NB4 (cell line): ENCODE data around the gene RGS6.

Experiments
- DNase-seq: peaks from one replicate; pipeline ENCODE4 v3.0.0; 2010; ENCODE audit warnings: low read depth
- H3K4me3 ChIP-seq: one replicate; pipeline ENCODE4 v1.5.1; 2011; ENCODE audit warnings: mild to moderate bottlenecking, low read depth, low read length, moderate library complexity
- MAX ChIP-seq: IDR thresholded peaks from 2 replicates; pipeline ENCODE4 v1.6.1; 2011; ENCODE audit warnings: low read depth, low read length
- MYC ChIP-seq: IDR thresholded peaks from 2 replicates; pipeline ENCODE4 v1.6.1; 2011; ENCODE audit warnings: low read depth, low read length
- POLR2A ChIP-seq: IDR thresholded peaks from 2 replicates; pipeline ENCODE4 v1.6.1; 2011; ENCODE audit warnings: mild to moderate bottlenecking; ENCODE audit not compliant: insufficient read length; ENCODE audit errors: extremely low read depth
- TF ChIP-seq, protein P1 (sequence below): IDR thresholded peaks from one replicate; pipeline ENCODE4 v1.5.1; 2012; ENCODE audit warnings: low read depth, low read length

RGS6 gene

DNA sequence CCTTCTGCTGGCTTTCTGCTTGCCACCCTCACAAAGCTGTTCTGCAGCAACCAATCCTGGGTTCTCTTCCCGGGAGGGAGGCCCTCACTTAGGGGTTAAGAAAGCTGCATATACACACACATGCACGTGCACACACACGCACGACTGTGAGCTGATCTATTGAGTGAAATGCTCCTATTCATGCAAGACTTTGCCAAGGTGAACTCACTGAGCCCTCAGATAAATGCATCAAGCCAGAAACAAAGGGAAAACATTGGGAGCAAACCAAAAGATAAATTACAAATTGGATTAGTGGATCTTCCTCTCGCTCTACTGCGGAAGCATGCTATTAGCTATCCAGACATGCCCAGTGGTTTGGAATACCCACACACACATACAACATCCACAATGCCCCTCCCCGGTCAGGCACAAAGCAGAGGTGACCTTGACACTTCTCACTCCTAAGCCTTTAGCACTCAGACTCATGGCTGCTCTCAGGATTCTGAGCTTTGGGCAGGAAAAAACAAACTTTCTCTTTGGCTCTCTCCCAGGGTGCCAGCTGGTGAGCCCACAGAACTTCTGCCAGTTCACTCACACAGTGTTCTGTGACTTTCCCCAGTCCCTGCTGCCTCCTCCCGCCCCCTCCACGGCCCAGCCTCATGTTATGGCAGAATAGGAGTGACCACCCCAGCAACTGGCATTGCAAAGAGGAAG is 641.6 kb downstream of the RGS6 start:
- DNase-seq, result no peak
- no peak overlapping the region for H3K4me3 ChIP-seq
- TF ChIP-seq MAX, result no peak
- TF ChIP-seq MYC, result no peak
- TF ChIP-seq, protein P1, sequence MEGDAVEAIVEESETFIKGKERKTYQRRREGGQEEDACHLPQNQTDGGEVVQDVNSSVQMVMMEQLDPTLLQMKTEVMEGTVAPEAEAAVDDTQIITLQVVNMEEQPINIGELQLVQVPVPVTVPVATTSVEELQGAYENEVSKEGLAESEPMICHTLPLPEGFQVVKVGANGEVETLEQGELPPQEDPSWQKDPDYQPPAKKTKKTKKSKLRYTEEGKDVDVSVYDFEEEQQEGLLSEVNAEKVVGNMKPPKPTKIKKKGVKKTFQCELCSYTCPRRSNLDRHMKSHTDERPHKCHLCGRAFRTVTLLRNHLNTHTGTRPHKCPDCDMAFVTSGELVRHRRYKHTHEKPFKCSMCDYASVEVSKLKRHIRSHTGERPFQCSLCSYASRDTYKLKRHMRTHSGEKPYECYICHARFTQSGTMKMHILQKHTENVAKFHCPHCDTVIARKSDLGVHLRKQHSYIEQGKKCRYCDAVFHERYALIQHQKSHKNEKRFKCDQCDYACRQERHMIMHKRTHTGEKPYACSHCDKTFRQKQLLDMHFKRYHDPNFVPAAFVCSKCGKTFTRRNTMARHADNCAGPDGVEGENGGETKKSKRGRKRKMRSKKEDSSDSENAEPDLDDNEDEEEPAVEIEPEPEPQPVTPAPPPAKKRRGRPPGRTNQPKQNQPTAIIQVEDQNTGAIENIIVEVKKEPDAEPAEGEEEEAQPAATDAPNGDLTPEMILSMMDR, result no peak
- no peak for TF ChIP-seq POLR2A

GRCh38 chr14:72574715-72575114 is 642.5 kb downstream of the RGS6 start:
- no peak overlapping the region for H3K4me3 ChIP-seq
- TF ChIP-seq POLR2A (no peak), MAX (no peak), MYC (no peak)
- TF ChIP-seq, protein P1, result no peak
- no peak for DNase-seq

GRCh38 chr14:72576258-72576657 is 644.0 kb downstream of the RGS6 start:
- no peak for DNase-seq
- no peak overlapping the region for H3K4me3 ChIP-seq
- TF ChIP-seq MYC (no peak), POLR2A (no peak), MAX (no peak)
- TF ChIP-seq, protein P1, result no peak

DNA sequence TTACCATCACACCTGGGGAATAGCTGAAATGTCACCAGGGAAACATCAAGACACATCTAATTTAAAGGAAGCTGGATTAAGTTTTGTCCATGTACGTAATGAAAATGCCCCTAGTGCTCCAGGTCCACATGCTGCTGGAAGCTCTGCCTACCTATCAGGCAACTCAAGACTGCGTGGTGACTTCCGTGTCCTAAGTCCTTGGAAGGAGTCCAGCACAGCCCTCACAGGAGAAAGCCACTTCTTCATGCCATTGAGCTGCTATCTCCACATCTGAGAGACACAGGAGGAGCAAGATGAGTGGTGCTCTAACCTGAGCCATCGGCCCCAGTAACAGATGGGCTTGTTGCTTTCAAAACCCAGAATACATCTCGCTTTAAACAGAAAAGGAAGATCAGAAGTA is 645.3 kb downstream of the RGS6 start:
- DNase-seq, result no peak
- H3K4me3 ChIP-seq, result no peak overlapping the region
- TF ChIP-seq MAX (no peak), MYC (no peak), POLR2A (no peak)
- TF ChIP-seq, protein P1, result no peak

GRCh38 chr14:72578514-72578913 is 646.3 kb downstream of the RGS6 start:
- no peak for DNase-seq
- TF ChIP-seq MAX (no peak), MYC (no peak), POLR2A (no peak)
- TF ChIP-seq, protein P1, result no peak
- H3K4me3 ChIP-seq, result no peak overlapping the region

- no peak overlapping the region for H3K4me3 ChIP-seq
- TF ChIP-seq POLR2A (no peak), MYC (no peak), MAX (no peak)
- TF ChIP-seq, protein P1, result no peak
- DNase-seq, result no peak
These were observed 650.4 kb downstream of the RGS6 start for GRCh38 chr14:72582582-72582981.
